ENCODE measurements around the gene KIAA1549. TPM values are rescaled to one million over a fixed set of nuclear protein-coding genes. Genes with fewer than 3 reads are reported as not detected.

The KIAA1549 gene
- total and polyA plus RNA-seq, 10 of the 15 experiments (the other 5 are each of a cell fraction or from before 2014, with no cell fraction given) = 0.02 to 0.82 (median 0.22) TPM

DNA sequence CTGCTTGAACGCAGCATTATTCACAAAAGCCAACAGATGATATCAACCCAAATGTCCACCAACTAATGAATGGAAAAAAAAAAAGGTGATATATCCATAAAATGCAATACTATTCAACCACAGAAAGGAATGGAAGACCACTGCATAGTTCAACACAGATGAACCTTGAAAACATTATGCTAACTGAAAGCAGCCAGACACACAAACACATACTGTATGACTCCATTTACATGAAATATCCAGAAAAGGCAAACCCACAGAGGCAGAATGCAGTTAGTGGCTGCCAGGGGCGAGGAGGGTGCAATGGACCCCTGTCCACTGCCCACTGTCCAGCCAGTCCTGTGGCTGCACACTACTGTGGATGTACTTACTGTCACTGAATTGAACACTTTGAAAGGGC lies 36.6 kb downstream of the KIAA1549 start (continued):
- TF ChIP-seq, protein P1, sequence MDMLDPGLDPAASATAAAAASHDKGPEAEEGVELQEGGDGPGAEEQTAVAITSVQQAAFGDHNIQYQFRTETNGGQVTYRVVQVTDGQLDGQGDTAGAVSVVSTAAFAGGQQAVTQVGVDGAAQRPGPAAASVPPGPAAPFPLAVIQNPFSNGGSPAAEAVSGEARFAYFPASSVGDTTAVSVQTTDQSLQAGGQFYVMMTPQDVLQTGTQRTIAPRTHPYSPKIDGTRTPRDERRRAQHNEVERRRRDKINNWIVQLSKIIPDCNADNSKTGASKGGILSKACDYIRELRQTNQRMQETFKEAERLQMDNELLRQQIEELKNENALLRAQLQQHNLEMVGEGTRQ (IDR thresholded peaks at IDR 0.05; ENCODE audit: borderline replicate concordance, low read depth, low read length) = no peak

DNA sequence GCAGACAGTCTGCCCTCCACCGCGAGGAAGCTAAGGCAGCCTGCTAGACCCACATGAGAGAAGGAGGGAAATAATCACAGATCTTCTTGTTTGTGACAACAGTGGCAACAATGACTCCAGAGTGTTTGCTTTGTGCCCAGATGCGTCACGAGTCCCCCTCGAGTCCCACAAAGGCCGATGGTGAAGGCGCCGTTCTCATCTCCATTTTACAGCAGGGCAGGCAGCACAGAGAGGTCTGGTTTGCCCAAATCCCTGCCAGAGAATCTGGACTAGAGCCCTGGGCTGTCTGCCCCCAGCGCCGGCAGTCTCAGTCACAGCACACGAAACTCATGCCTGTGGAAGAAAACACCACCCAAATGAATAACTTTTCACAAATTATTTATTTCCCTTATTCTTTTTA lies 38.1 kb downstream of the KIAA1549 start:
- POLR2A ChIA-PET = no interaction called here
- TF ChIP-seq, protein P2, sequence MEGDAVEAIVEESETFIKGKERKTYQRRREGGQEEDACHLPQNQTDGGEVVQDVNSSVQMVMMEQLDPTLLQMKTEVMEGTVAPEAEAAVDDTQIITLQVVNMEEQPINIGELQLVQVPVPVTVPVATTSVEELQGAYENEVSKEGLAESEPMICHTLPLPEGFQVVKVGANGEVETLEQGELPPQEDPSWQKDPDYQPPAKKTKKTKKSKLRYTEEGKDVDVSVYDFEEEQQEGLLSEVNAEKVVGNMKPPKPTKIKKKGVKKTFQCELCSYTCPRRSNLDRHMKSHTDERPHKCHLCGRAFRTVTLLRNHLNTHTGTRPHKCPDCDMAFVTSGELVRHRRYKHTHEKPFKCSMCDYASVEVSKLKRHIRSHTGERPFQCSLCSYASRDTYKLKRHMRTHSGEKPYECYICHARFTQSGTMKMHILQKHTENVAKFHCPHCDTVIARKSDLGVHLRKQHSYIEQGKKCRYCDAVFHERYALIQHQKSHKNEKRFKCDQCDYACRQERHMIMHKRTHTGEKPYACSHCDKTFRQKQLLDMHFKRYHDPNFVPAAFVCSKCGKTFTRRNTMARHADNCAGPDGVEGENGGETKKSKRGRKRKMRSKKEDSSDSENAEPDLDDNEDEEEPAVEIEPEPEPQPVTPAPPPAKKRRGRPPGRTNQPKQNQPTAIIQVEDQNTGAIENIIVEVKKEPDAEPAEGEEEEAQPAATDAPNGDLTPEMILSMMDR (IDR thresholded peaks at IDR 0.05 in 2 of 3, conservative IDR thresholded peaks at IDR 0.05 in 1 of 3; ENCODE audit: control insufficient read depth in 2 of 3, extremely low read depth in 1 of 3, insufficient read depth in 1 of 3, low read depth in 3 of 3, low read length in 3 of 3) = no peak
- TF ChIP-seq IKZF1 (conservative IDR thresholded peaks at IDR 0.05) (no peak), NR2F1 (conservative IDR thresholded peaks at IDR 0.05) (no peak), MTA2 (IDR thresholded peaks at IDR 0.05; ENCODE audit: low read depth) (no peak), KDM1A (IDR thresholded peaks at IDR 0.05; ENCODE audit: borderline replicate concordance) (no peak), DPF2 (IDR thresholded peaks at IDR 0.05) (no peak), PKNOX1 (IDR thresholded peaks at IDR 0.05) (no peak), FOS (IDR thresholded peaks at IDR 0.05; ENCODE audit: borderline replicate concordance, extremely low read depth, insufficient read length) (no peak), NFYA (IDR thresholded peaks at IDR 0.05; ENCODE audit: borderline replicate concordance, low read depth, low read length) (no peak), ZBTB33 (IDR thresholded peaks at IDR 0.05) (no peak), BRCA1 (IDR thresholded peaks at IDR 0.05; ENCODE audit: low read depth, low read length) (no peak), ESRRA (IDR thresholded peaks at IDR 0.05; ENCODE audit: low read length) (no peak), PAX8 (IDR thresholded peaks at IDR 0.05) (no peak), PAX5 (IDR thresholded peaks at IDR 0.05; ENCODE audit: borderline replicate concordance, low read depth, low read length) (no peak), CBFB (IDR thresholded peaks at IDR 0.05; ENCODE audit: low read depth) (no peak), ATF2 (IDR thresholded peaks at IDR 0.05; ENCODE audit: low read length) (no peak), HDGF (IDR thresholded peaks at IDR 0.05) (no peak)

More for the DNA sequence above, 38.1 kb downstream of the KIAA1549 start:
- Histone ChIP-seq H4K20me1 (ENCODE audit: control insufficient read depth, insufficient read depth) (no peaks in the 10 kb centered on the region), H3K27ac (ENCODE audit: control insufficient read depth, insufficient read depth) (no peak overlapping the region), H3K4me3 (no peak overlapping the region), H3K27me3 (replicated peaks in 1 of 2; ENCODE audit: control insufficient read depth in 2 of 2, insufficient read depth in 2 of 2, low read length in 1 of 2) (peaks cover 2% of the 10 kb centered on the region in 2 experiments; a peak in 2 of 4 replicates), H3K4me1 (ENCODE audit: control insufficient read depth, insufficient read depth, low read length) (no peaks in the 10 kb centered on the region), H3K9me3 (replicated peaks; ENCODE audit: control insufficient read depth, insufficient read depth, low read length) (no peaks in the 10 kb centered on the region), H3K79me2 (ENCODE audit: control insufficient read depth, insufficient read depth, low read length) (no peaks in the 10 kb centered on the region), H3K4me2 (ENCODE audit: control insufficient read depth, insufficient read depth) (no peak overlapping the region), H2AFZ (ENCODE audit: control insufficient read depth, low read depth, low read length) (no peak overlapping the region), H3K9ac (ENCODE audit: control insufficient read depth, insufficient read depth, low read length) (no peak overlapping the region), H3K36me3 (ENCODE audit: control insufficient read depth in 2 of 2, insufficient read depth in 2 of 2, low read length in 1 of 2) (no peaks in the 10 kb centered on the region)
- DNase-seq (ENCODE audit: low read depth, low spot score) (no peak), FAIRE-seq (no peak), ATAC-seq (no peak)
- in situ Hi-C loops (cut with MboI) (no loop called here), intact Hi-C loops (cut with micrococcal nuclease; ENCODE audit: unreplicated experiment) (no loop called here)
- ChIA-PET CTCF (no interaction called here), SMC1A (ENCODE audit: uncharacterized antibody, unreplicated experiment) (interaction anchor here (1.5 kb wide), 1 partner anchor 10 kb away, joined by 3 read pairs; no protein-coding TSS in a partner anchor), RAD21 (ENCODE audit: unreplicated experiment) (no interaction called here)
- no TSS peak for BruUV-seq (replicated peaks)
- WGBS (ENCODE audit: insufficient coverage, insufficient replicate concordance, low lambda C conversion rate, missing lambda C conversion rate) = 71% methylated on average over 11 of the region's 11 CpGs
